Panc1 (cell line): ENCODE measurements around the gene FAM151A. TPM values are rescaled to one million over a fixed set of nuclear protein-coding genes. Genes with fewer than 3 reads are reported as not detected.

Experiments
- ATAC-seq: fragments of 200-7000 bp; cut with Tn5 transposase; 2 replicates; pipeline ENCODE4 v1.9.1; 2020; ENCODE audit warnings: mild to moderate bottlenecking, moderate library complexity
- BruUV-seq: library from RNA; stranded (reverse); fragments of 400-500 nt; replicated peaks from 2 replicates; lab custom pipeline; 2021; lab: Mats Ljungman, UMichigan
- CTCF ChIA-PET: fragments of 300-600 bp; sonication (Branson Sonifier 250); formaldehyde crosslinking; loops from one replicate; lab custom pipeline; 2022; ENCODE audit warnings: antibody characterized with exemption; lab: Charles Lee
- POLR2A ChIA-PET: fragments of 300-600 bp; sonication (Branson Sonifier 250); formaldehyde crosslinking; loops from one replicate; lab custom pipeline; 2022; ENCODE audit warnings: antibody characterized with exemption; lab: Charles Lee
- DNase-seq: peaks from one replicate; pipeline ENCODE4 v3.0.0-alpha.2; 2010; ENCODE audit warnings: low read depth, low spot score
- H3K27ac ChIP-seq: 2 replicates; pipeline ENCODE4 v1.5.1; 2011; ENCODE audit warnings: mild to moderate bottlenecking, low read length, inconsistent platforms
- H3K27me3 ChIP-seq: fragments of 200-500 bp; sonication (Bioruptor generic); 2 replicates; pipeline ENCODE4 v1.6.0; 2014; ENCODE audit warnings: low read length, inconsistent platforms; ENCODE audit not compliant: control insufficient read depth, insufficient read depth
- H3K36me3 ChIP-seq: fragments of 200-500 bp; sonication (Bioruptor generic); 2 replicates; pipeline ENCODE4 v1.5.1; 2014; ENCODE audit warnings: inconsistent platforms, mild to moderate bottlenecking, low read length, moderate library complexity; ENCODE audit not compliant: control insufficient read depth, insufficient read depth
- H3K4me1 ChIP-seq: 2 replicates; pipeline ENCODE4 v1.5.1; 2011; ENCODE audit warnings: inconsistent platforms, mild to moderate bottlenecking, low read length, moderate library complexity; ENCODE audit not compliant: control insufficient read depth, insufficient read depth
- H3K4me3 ChIP-seq, 2 experiments: 2 replicates each; pipeline ENCODE4 v1.5.1; 2011 to 2012; ENCODE audit warnings: low read depth in 2 of 2, low read length in 2 of 2, mild to moderate bottlenecking in 2 of 2, inconsistent platforms in 1 of 2, moderate library complexity in 1 of 2
- H3K9me3 ChIP-seq: fragments of 200-500 bp; sonication (Bioruptor generic); 2 replicates; pipeline ENCODE4 v1.5.1; 2014; ENCODE audit warnings: low read depth, mild to moderate bottlenecking, inconsistent platforms, low read length, moderate library complexity; ENCODE audit not compliant: control insufficient read depth, insufficient read depth
- CTCF ChIP-seq: fragments of 450-650 bp; IDR thresholded peaks from 2 replicates; pipeline ENCODE4 v1.5.1; 2017; ENCODE audit warnings: mild to moderate bottlenecking
- POLR2AphosphoS5 ChIP-seq: IDR thresholded peaks from 2 replicates; pipeline ENCODE4 v1.6.1; 2012; ENCODE audit warnings: mild to moderate bottlenecking, low read depth, low read length, moderate library complexity
- REST ChIP-seq, 2 experiments: IDR thresholded peaks; 2 replicates each; pipeline ENCODE4 v1.6.1; 2011 to 2012; ENCODE audit warnings: low read depth in 2 of 2, control low read depth in 1 of 2, low read length in 1 of 2, mild to moderate bottlenecking in 1 of 2, moderate library complexity in 1 of 2; ENCODE audit not compliant: insufficient read depth in 1 of 2
- SIN3A ChIP-seq: IDR thresholded peaks from 2 replicates; pipeline ENCODE4 v1.6.1; 2012; ENCODE audit warnings: low read depth, mild to moderate bottlenecking, low read length, moderate library complexity, borderline replicate concordance; ENCODE audit not compliant: insufficient read depth
- TCF7L2 ChIP-seq: IDR thresholded peaks from 2 replicates; pipeline ENCODE4 v1.6.1; 2011; ENCODE audit warnings: mild to moderate bottlenecking, low read depth, low read length, inconsistent platforms
- in situ Hi-C: cut with HindIII; loops from 2 replicates; pipeline ENCODE4 v1.10.0; 2016; ENCODE audit warnings: low sequenced_read_pairs, low pct_unique_long_range_greater_than_20kb
- intact Hi-C: fragments of 100-400 bp; cut with micrococcal nuclease; formaldehyde crosslinking; loops from one replicate; pipeline ENCODE4 v1.10.0; 2022; ENCODE audit not compliant: unreplicated experiment
- total RNA-seq: library from RNA; stranded (reverse); gene quantifications from one replicate; pipeline ENCODE4 v1.2.1, GENCODE V29; 2021; ENCODE audit not compliant: unreplicated experiment

Gene FAM151A
- total RNA-seq, 1 experiment from 2014 or later = not detected

- CTCF ChIA-PET = no interaction called here
- Histone ChIP-seq H3K27ac (no peak overlapping the region), H3K36me3 (no peaks in the 10 kb centered on the region), H3K9me3 (no peaks in the 10 kb centered on the region), H3K4me1 (no peaks in the 10 kb centered on the region), H3K27me3 (no peaks in the 10 kb centered on the region), H3K4me3 (no peak overlapping the region)
- in situ Hi-C loops = no loop called here
- intact Hi-C loops = no loop called here
- DNase-seq (no peak), ATAC-seq (no peak)
- no peak for TF ChIP-seq SIN3A
- no peak for TF ChIP-seq CTCF
- BruUV-seq = no TSS peak
- POLR2A ChIA-PET = no interaction called here
Observed at GRCh38 chr1:54606990-54607325, 16.4 kb downstream of the FAM151A start.

- in situ Hi-C loops (no loop called here), intact Hi-C loops (no loop called here)
- Histone ChIP-seq H3K4me3 (no peak overlapping the region), H3K9me3 (no peaks in the 10 kb centered on the region), H3K4me1 (no peaks in the 10 kb centered on the region), H3K27me3 (no peaks in the 10 kb centered on the region), H3K36me3 (no peaks in the 10 kb centered on the region), H3K27ac (no peak overlapping the region)
- DNase-seq = no peak
- TF ChIP-seq POLR2AphosphoS5 = no peak
- no peak for TF ChIP-seq TCF7L2
- TF ChIP-seq CTCF = no peak
- no peak for ATAC-seq
- BruUV-seq = no TSS peak
- ChIA-PET POLR2A (no interaction called here), CTCF (no interaction called here)
Observed at GRCh38 chr1:54606096-54606989, 17.0 kb downstream of the FAM151A start.

- in situ Hi-C loops (no loop called here), intact Hi-C loops (no loop called here)
- H3K9me3 ChIP-seq = no peaks in the 10 kb centered on the region
- CTCF ChIA-PET = no interaction called here
- no peak overlapping the region for H3K27ac ChIP-seq
- H3K27me3 ChIP-seq = no peaks in the 10 kb centered on the region
- H3K4me3 ChIP-seq = no peak overlapping the region
- no peaks in the 10 kb centered on the region for H3K4me1 ChIP-seq
- POLR2A ChIA-PET = no interaction called here
- no TSS peak for BruUV-seq
- H3K36me3 ChIP-seq = no peaks in the 10 kb centered on the region
- TF ChIP-seq POLR2AphosphoS5 (no peak), CTCF (no peak), REST (IDR thresholded peaks at IDR 0.05; ENCODE audit: insufficient read depth in 1 of 2, low read depth in 2 of 2, low read length in 1 of 2) (no peak), TCF7L2 (no peak), SIN3A (no peak)
- DNase-seq = no peak
- no peak for ATAC-seq
Observed at GRCh38 chr1:54604572-54605370, 18.6 kb downstream of the FAM151A start.
